K562 (cell line): ENCODE data around the gene TMEM217. TPM values are rescaled to one million over a fixed set of nuclear protein-coding genes. Genes with fewer than 3 reads are reported as not detected.

Experiments
- CAMTA2 ChIP-seq: fragments of 250-450 bp; sonication (Bioruptor Pico); conservative IDR thresholded peaks from 2 replicates; pipeline ENCODE4 v1.5.1; 2022
- HOMEZ ChIP-seq: fragments of 250-450 bp; sonication (Bioruptor Pico); IDR thresholded peaks from 2 replicates; pipeline ENCODE4 v1.4.0; 2020; ENCODE audit warnings: mild to moderate bottlenecking, moderate library complexity
- IRF2 ChIP-seq: sonication (generic); formaldehyde crosslinking; IDR thresholded peaks from 2 replicates; pipeline ENCODE4 v1.8.1; 2022; ENCODE audit warnings: mild to moderate bottlenecking, missing genetic modification reagents
- MXI1 ChIP-seq: IDR thresholded peaks from 2 replicates; pipeline ENCODE4 v1.6.1; 2011; ENCODE audit warnings: low read depth, mild to moderate bottlenecking, improper control_type of control experiment, low read length
- RREB1 ChIP-seq: fragments of 250-450 bp; sonication (Bioruptor Pico); IDR thresholded peaks from 2 replicates; pipeline ENCODE4 v1.4.0; 2020
- SREBF1 ChIP-seq: fragments of 150-350 bp; IDR thresholded peaks from 2 replicates; pipeline ENCODE4 v1.6.1; 2014; ENCODE audit warnings: antibody characterized with exemption, low read depth, low read length, borderline replicate concordance
- STAT5B ChIP-seq: fragments of 250-450 bp; sonication (Bioruptor Pico); IDR thresholded peaks from 2 replicates; pipeline ENCODE4 v1.8.0; 2021; ENCODE audit warnings: mild to moderate bottlenecking, inconsistent platforms
- ZBTB49 ChIP-seq: sonication (generic); formaldehyde crosslinking; IDR thresholded peaks from 2 replicates; pipeline ENCODE4 v1.8.0; 2022; ENCODE audit warnings: missing genetic modification reagents, mild to moderate bottlenecking, borderline replicate concordance
- ZNF609 ChIP-seq: sonication (generic); formaldehyde crosslinking; IDR thresholded peaks from 2 replicates; pipeline ENCODE4 v1.8.1; 2023; ENCODE audit warnings: missing genetic modification reagents, mild to moderate bottlenecking, borderline replicate concordance
- ZNF695 ChIP-seq: fragments of 450-650 bp; formaldehyde crosslinking; IDR thresholded peaks from 2 replicates; pipeline ENCODE4 v1.4.0; 2020; ENCODE audit warnings: mild to moderate bottlenecking, moderate library complexity
- ZNF699 ChIP-seq: fragments of 250-450 bp; sonication (Bioruptor Pico); IDR thresholded peaks from 2 replicates; pipeline ENCODE4 v1.8.0; 2021; ENCODE audit warnings: mild to moderate bottlenecking, moderate library complexity; ENCODE audit not compliant: insufficient replicate concordance
- polyA plus RNA-seq, 8 experiments: library from polyadenylated mRNA; depleted of rRNA in 4 of 8; stranded (reverse) in 5 of 8; unstranded in 3 of 8; fragments of >200 nt; fragmentation: Nextera tagmentation in 2 of 8; fragmentation: Illumina TruSeq in 1 of 8; extraction: Ambion mirVana in 2 of 8; extraction: Trizol in 1 of 8; gene quantifications; 2 replicates each; pipeline versions ENCODE4 v1.2.1 to v1.2.3, GENCODE V29; 2011 to 2014; ENCODE audit warnings: inconsistent platforms in 1 of 8, missing spikeins in 1 of 8
- total RNA-seq, 7 experiments: library from RNA; depleted of rRNA in 6 of 7; stranded (reverse); fragments of >200 nt in 6 of 7; fragmentation: Illumina TruSeq in 2 of 7; extraction: Trizol in 2 of 7; gene quantifications; 2 replicates each; pipeline versions ENCODE4 v1.2.1 to v1.2.3, GENCODE V29; 2011 to 2021; ENCODE audit warnings: low replicate concordance in 1 of 7

The TMEM217 gene
- total and polyA plus RNA-seq, 9 of the 15 experiments (the other 6 are each of a cell fraction or from before 2014, with no cell fraction given) = 1.3 to 8.0 (median 1.9) TPM

GRCh38 chr6:37171970-37172812 is 85.8 kb downstream of the TMEM217 start (continued):
- TF ChIP-seq ZNF699 (CRISPR knock-in tag) (no peak), MXI1 (peak; percentile 80; the same call in 1 of the 2 replicates), ZNF695 (0 out of 2 replicates have a peak, but pooled peaks have one; percentile 3), STAT5B (CRISPR knock-in tag) (no peak), HOMEZ (CRISPR knock-in tag) (no peak), IRF2 (CRISPR knock-in tag) (no peak), ZNF609 (CRISPR knock-in tag) (0 out of 2 replicates have a peak, but pooled peaks have one; percentile 55), SREBF1 (0 out of 2 replicates have a peak, but pooled peaks have one; percentile 65), ZBTB49 (CRISPR knock-in tag) (no peak), CAMTA2 (CRISPR knock-in tag) (0 out of 2 replicates have a peak, but pooled peaks have one; percentile 36), RREB1 (peak; percentile 76)
